Measurements from ENCODE around the gene LHFPL2.

Gene LHFPL2

GRCh38 chr5:78534905-78535200 lies 113.7 kb downstream of the LHFPL2 start:
- POLR2A ChIA-PET: no interaction called here
- no peak for TF ChIP-seq CTCF (IDR thresholded peaks at IDR 0.05; ENCODE audit: control extremely low read depth, extremely low read depth, low read depth, missing control alignments)
- DNase-seq (ENCODE audit: extremely low spot score): no peak
- CTCF ChIA-PET: interaction anchor here (0.8 to 3.2 kb wide), 4 partner anchors 9 to 13 kb away, joined by 3 to 21 read pairs (median 3); no protein-coding TSS in a partner anchor

DNA sequence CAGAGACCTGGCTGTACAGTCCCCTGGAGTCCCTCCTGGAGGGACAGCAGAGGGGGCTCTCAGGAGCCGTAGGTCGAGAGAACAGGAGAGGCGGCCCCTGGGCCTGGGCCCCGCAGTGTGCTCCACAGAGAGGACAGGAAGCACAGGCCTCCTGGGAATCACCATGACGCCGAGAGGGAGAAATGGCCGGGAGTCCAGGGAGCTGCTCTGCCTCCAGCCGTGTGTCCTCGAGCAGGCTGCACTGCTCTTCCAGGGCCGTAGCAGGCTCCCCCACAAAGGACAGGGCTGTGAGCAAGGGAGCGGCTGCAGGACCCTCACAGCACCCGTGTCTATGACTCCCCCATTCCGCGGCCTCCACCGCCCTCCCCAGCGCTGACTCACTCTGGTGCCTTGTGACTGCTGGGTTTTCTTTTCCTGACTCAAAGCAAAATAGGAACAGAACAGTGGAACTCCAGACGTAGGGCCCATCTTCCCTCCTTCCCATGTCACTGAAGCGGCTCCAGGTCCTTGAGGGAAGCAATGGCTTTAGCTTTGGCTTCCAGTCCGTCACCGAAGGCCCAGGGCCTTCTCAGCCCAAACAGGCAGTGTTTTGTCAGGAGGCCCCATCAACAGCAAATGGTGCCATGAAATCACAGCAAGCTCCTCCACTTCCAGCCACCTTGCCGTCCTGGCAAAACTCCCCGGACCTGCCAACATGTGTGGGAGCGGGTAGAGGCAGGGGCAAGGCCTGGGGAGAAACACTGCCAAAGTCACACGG lies 114.2 kb downstream of the LHFPL2 start:
- TF ChIP-seq CTCF (IDR thresholded peaks at IDR 0.05; ENCODE audit: control extremely low read depth, extremely low read depth, low read depth, missing control alignments): no peak
- ChIA-PET POLR2A (no interaction called here), CTCF (interaction anchor here (0.7 to 3.2 kb wide), 12 partner anchors 8 to 128 kb away, joined by 3 to 21 read pairs (median 3); no protein-coding TSS in a partner anchor)
- DNase-seq (ENCODE audit: extremely low spot score): no peak

DNA sequence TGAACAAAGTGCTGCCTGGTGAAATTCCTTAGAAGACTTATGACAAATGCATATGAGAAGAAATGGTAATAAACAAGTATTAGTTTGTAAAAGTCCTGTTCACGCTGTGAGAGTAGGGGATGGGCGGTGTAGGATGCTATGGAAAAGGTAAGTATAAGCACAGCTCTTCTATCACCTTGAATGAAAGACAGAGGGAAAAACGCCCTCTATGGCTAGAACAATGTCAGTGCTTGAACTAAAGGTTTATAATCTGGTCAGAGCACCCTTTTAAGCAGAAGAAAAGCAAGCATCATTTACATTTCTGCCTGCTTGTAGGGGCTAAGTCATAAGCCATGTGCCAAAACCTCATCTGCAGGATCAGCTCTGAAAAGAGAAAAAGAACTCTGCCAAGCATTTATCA lies 115.2 kb downstream of the LHFPL2 start:
- TF ChIP-seq CTCF (IDR thresholded peaks at IDR 0.05; ENCODE audit: control extremely low read depth, extremely low read depth, low read depth, missing control alignments): peak; percentile 30
- POLR2A ChIA-PET: no interaction called here
- DNase-seq (ENCODE audit: extremely low spot score): peak; percentile 46
- CTCF ChIA-PET: interaction anchor here (0.7 to 3.2 kb wide), 14 partner anchors 9 to 433 kb away, joined by 3 to 21 read pairs (median 3); no protein-coding TSS in a partner anchor

- DNase-seq (ENCODE audit: extremely low spot score): no peak
- ChIA-PET POLR2A (no interaction called here), CTCF (interaction anchor here (0.8 kb wide), 1 partner anchor 22 kb away, joined by 3 read pairs; no protein-coding TSS in a partner anchor)
- TF ChIP-seq CTCF (IDR thresholded peaks at IDR 0.05; ENCODE audit: control extremely low read depth, extremely low read depth, low read depth, missing control alignments): no peak
Observed at GRCh38 chr5:78530342-78531096, 118.1 kb downstream of the LHFPL2 start.

DNA sequence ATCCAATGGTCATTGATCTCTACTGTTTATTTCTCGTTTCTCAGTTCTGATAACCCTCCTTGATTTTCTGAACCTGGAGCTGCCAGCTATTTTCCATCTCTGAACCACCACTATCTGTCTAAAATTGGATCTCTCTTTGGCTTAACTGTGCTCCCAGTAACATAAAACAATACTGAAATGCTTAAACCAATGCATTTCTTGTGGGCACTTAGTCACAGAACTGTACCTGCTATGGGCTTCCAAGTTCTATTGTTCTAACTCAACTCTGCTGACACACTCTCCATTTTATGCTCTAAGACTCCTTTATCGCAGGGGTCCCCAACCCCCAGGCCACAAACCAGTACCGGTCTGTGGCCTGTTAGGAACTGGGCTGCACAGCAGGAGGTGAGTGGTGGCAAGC lies 120.6 kb downstream of the LHFPL2 start:
- ChIA-PET CTCF (interaction anchor here (1.2 to 1.9 kb wide), 3 partner anchors 10 to 23 kb away, joined by 3 to 7 read pairs (median 5); no protein-coding TSS in a partner anchor), POLR2A (no interaction called here)
- no peak for TF ChIP-seq CTCF (IDR thresholded peaks at IDR 0.05; ENCODE audit: control extremely low read depth, extremely low read depth, low read depth, missing control alignments)
- DNase-seq (ENCODE audit: extremely low spot score): no peak

DNA sequence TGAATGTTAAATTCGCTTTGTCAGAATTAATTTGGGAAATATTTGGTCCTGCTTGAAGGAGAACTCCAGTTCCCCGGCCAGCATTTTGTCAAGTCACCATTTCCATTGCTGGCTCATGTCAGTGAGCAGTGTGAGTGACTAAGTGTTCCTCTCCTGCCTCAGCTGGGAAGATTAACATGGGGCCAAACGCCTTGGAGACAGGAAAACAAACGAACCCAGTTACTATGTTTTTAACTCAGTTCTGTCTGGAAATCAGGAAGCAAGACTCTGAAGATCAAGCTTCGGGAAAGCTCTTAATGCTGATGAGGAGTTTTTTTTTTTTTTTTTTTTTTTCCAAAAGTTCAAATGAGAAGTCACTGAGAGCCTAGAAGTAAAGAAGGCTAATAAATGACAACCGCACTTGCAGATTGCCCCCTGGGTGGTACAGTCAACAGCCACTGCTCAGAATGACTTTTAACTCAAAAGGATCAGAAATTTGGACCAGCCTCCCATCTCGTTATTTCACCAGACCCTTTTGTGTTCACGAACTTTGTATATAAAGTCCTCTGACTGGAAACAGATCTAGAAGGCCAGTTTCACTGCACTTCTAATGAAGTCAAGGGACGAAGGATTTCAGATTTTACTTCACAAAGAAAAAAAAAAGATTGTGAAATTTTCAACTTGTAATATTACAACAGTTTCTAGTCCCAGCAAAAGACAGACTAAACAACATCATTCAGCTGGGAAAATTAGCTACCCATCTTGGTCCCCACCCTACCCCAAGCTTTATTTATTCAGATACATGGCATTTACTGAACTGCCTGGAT lies 121.3 kb downstream of the LHFPL2 start:
- no peak for DNase-seq (ENCODE audit: extremely low spot score)
- POLR2A ChIA-PET: no interaction called here
- no peak for TF ChIP-seq CTCF (IDR thresholded peaks at IDR 0.05; ENCODE audit: control extremely low read depth, extremely low read depth, low read depth, missing control alignments)
- CTCF ChIA-PET: interaction anchor here (1.2 to 1.9 kb wide), 2 partner anchors 9 to 11 kb away, joined by 5 to 7 read pairs; no protein-coding TSS in a partner anchor
